HG03060 (cell line): Measurements from ENCODE around the gene MEIS3.
"Not testable (repeated sequence)": the region's sequence is repeated elsewhere in the genome, so short reads cannot be mapped to it uniquely, and the experiment has no call there.

Experiments used
- ATAC-seq: cut with Tn5 transposase; IDR thresholded peaks from one replicate; pipeline ENCODE4 v1.9.1; 2021; ENCODE audit warnings: low read depth, moderate number of reproducible peaks; ENCODE audit not compliant: unreplicated experiment

MEIS3 gene

DNA sequence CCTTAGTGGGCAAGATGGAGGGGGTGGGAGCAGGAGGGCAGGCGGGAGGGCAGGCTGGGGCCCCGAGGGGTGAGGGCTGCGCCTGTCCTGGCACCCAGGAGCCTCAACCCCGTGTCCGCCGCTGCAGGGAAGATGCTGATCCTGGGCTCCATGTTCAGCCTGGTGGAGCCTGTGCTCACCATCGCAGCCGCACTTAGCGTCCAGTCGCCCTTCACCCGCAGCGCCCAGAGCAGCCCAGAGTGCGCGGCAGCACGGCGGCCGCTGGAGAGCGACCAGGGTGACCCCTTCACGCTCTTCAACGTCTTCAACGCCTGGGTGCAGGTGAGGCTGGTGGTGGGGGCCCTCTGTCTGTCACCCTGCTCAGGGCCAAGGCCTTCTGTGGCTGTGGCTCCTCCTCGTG is 46.7 kb downstream of the MEIS3 start:
- ATAC-seq = no peak

DNA sequence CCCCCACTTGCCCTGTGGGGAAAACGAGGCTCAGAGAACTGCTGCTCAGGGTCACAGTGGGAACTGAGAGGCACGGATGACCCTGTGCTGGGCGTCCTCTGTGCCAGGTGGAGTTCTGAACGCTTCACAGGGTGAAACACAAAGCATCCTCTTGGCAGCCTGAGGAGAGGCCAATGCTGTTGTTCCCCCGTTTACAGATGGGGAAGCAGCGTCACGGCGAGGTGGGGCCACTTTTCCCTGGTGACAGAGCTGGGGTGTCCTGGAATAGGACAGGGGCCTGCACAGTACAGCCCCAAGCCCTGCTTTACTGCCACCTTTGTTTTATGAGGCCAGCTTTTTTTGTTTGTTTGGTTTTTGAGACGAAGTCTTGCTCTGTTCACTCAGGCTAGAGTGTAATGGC is 48.1 kb downstream of the MEIS3 start:
- no peak for ATAC-seq

DNA sequence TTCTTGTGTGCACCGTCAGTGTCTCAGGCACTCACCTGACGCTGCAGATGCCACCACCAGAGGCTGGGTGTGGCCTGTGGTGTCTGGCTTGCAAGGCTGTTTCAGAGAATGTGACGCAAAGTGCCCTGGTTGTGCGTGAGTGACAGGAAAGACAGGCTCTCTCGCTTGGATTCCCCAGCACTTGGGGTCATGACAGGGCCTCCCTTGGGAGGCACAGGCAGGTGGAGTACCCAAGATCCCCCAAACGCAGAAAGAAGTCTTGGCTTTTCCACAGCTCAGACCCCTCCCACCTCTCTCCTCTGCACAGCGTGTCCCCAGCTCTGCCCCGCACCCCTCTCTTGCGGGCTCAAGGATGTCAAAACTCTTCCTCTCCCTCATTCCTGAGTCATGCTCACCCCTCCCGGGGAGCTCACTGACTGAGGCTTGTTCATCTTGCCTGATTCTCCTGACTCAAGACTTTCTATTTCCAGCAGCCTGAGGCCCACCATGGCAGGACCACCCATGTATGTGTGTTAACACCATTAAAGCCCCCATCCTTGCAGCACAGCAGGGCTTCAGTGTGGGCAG is 49.2 kb downstream of the MEIS3 start:
- ATAC-seq = no peak

DNA sequence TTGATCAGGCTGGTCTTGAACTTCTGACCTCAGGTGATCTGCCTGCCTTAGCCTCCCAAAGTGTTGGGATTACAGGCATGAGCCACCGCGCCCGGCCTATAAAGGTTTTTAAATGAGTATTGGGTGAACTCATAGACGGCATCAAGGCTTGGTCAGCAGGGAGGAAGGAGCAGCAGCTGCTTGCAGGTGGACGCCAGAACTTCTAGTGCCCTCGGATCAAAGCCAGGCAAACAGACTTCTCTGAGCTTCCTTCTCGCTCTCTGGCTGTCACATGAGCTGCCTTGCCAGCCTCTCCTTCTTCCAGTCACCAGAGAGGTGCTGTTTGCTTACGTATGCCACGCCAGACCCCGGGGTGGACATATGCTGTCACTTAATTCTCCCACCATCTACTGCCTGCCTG is 53.9 kb downstream of the MEIS3 start:
- not testable (repeated sequence) for ATAC-seq

DNA sequence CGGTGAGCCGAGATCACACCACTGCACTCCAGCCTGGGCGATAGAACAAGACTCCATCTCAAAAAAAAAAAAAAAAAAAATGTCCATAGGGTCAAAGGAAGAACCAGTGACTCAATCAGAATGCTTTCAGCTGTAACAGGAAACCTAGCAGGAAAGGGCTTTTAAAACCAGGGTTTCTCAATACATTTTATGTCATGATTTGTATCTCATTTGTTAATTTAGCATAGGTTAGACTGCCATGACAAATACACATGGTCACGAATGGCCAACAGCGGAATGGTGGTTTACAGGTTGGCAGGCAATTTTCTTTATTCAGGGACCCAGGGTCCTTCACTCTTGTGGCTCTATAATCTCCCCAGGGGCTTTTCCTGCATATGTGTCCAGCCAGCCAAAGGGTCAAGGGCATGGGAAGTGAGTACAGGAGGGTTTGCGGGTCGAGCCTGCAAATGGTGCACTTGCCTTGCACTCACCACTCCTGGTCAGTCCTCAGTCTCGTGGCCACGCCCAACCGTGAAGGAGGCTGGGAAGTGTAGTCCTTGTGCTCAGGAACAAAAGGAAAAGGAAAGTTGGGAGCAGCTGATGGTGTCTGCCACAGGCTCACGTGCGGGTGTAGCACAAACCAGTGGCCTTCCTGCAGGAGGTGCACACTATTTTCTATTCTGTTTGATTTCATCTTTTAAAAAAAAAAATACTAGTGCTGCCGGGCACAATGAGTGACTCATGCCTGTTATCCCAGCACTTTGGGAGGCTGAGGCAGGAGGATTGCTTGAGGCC is 55.4 kb downstream of the MEIS3 start:
- ATAC-seq = no peak

DNA sequence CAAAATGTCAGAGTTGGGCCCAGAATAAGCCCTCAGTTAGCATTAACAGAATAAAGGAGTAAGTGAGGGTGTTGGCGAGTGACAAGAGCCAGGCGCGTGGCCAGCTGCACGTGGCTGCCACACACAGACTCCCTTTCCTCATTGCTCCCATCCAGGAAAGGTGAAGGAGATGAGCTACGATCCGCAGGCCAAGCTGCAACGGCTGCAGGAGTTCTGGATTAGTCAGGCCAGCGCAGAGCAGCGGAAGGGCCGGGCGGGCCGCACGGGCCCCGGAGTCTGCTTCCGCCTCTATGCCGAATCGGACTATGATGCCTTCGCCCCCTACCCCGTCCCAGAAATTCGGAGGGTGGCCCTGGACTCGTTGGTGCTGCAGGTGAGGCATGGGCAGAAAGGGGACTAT is 57.0 kb downstream of the MEIS3 start:
- no peak for ATAC-seq

DNA sequence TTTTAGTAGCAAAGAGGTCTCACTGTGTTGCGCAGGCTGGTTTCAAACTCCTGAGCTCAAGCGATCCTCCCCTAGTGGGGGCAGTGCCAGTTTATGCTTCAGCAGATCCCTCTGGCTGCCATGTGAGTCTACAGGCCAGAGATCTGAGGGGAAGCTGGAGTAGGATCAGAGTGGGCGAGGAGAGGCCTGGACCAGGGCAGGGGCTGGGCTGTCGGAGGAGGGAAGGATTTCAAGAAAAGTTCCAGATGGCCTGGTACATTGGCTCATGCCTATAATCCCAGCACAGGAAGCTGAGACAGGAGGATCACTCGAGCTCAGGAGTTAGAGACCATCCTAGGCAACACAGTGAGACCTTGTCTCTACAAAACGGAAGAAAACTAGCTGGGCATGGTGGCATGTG is 60.4 kb downstream of the MEIS3 start:
- ATAC-seq = no peak

DNA sequence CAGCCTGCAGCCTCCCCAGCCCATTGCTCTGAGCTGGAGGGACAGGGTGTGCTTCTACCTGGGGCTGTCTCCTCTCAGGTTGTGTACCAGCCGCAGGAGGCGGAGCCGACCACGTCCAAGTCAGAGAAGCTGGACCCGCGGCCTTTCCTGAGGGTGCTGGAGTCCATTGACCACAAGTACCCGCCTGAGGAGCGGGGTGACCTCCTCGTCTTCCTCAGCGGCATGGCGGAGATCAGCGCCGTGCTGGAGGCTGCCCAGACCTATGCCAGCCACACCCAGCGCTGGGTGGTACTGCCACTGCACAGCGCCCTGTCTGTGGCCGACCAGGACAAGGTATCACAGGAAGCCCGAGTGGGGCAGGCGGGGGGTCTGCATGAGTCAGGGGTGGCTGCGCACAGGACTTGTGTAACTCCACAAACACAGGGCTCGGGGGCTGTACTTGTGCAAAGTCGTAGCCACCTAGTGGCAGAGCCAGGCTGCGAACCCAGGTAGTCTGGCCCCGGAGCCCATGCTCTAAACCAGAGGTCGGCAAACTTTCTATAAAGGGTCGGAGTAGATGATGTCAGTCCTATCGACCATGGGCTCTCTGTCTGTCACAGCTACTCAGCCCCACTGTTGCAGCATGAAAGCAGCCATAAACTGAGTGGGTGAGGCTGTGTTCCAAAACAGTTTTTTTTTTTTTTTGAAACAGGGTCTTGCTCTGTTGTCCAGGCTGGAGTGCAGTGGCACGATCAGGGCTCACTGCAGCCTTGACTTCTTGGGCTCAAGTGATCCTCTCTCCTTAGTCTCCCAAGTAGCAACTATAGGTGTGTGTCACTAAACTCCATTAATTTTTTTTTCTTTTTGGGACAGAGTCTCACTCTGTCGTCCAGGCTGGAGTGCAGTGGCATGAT is 61.3 kb downstream of the MEIS3 start:
- no peak for ATAC-seq

DNA sequence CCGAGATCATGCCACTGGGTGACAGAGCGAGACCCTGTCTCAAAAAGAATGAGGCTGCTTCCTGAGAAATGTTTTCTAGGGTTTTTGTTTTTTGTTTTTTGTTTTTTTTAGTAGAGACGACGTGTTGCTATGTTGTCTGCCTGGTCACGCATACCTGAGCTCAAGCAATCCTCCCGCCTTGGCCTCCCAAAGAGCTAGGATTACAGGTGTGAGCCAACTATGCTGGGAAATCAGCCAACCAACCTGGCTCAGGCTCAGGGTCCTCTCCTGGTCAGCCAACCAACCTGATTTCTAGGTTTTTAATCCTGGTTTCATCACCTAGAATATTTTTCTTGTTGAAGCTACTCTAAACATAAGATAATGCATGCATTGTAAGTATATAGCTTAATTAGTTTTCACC is 62.4 kb downstream of the MEIS3 start:
- no peak for ATAC-seq

DNA sequence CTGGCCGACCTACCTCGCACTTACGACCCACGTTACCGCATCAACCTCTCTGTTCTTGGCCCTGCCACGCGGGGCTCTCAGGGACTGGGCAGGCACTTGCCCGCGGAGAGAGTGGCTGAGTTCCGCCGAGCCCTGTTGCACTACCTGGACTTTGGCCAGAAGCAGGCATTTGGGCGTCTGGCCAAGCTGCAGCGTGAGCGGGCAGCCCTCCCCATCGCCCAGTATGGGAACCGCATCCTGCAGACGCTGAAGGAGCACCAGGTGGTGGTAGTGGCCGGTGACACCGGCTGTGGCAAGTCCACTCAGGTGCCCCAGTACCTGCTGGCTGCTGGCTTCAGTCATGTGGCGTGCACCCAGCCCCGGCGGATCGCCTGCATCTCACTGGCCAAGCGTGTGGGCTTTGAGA is 66.0 kb downstream of the MEIS3 start:
- no peak for ATAC-seq
